PC-9 (cell line): ENCODE measurements around the gene KCNQ1OT1. TPM values are rescaled to one million over a fixed set of nuclear protein-coding genes. Genes with fewer than 3 reads are reported as not detected.

Experiments
- BruUV-seq: library from RNA; stranded (reverse); fragments of 400-500 nt; replicated peaks from 2 replicates; lab custom pipeline; 2021; lab: Mats Ljungman, UMichigan
- CTCF ChIA-PET: fragments of 300-600 bp; sonication (Branson Sonifier 250); formaldehyde crosslinking; loops from one replicate; lab custom pipeline; 2022; ENCODE audit warnings: antibody characterized with exemption; lab: Charles Lee
- POLR2A ChIA-PET: fragments of 300-600 bp; sonication (Branson Sonifier 250); formaldehyde crosslinking; loops from one replicate; lab custom pipeline; 2022; ENCODE audit warnings: antibody characterized with exemption; ENCODE audit not compliant: unreplicated experiment; lab: Charles Lee
- DNase-seq, 2 experiments: peaks; one replicate each; pipeline versions ENCODE4 v3.0.0 to v3.0.0-alpha.2; 2015 to 2022; ENCODE audit warnings: mixed read lengths in 1 of 2
- H2AFZ ChIP-seq: fragments of 200-600 bp; sonication (generic); 2 replicates; pipeline ENCODE4 v1.8.1; 2017; ENCODE audit warnings: antibody characterized with exemption
- H3F3A ChIP-seq: fragments of 200-600 bp; sonication (generic); 2 replicates; pipeline ENCODE4 v1.8.1; 2017; ENCODE audit warnings: antibody characterized with exemption, mild to moderate bottlenecking, low read depth; ENCODE audit not compliant: insufficient read depth
- H3K27ac ChIP-seq: fragments of 200-600 bp; sonication (generic); 2 replicates; pipeline ENCODE4 v1.6.1; 2016; ENCODE audit warnings: mixed run types
- H3K27me3 ChIP-seq: fragments of 200-600 bp; sonication (generic); 2 replicates; pipeline ENCODE4 v1.6.1; 2016; ENCODE audit warnings: low read depth, mixed run types; ENCODE audit not compliant: insufficient read depth
- H3K36me3 ChIP-seq: fragments of 200-600 bp; sonication (generic); 2 replicates; pipeline ENCODE4 v1.6.1; 2016; ENCODE audit warnings: low read depth, mixed run types
- H3K4me1 ChIP-seq: fragments of 200-600 bp; sonication (generic); replicated peaks from 2 replicates; pipeline ENCODE4 v1.6.1; 2016; ENCODE audit warnings: mixed run types; ENCODE audit not compliant: insufficient read depth
- H3K4me2 ChIP-seq: fragments of 200-600 bp; sonication (generic); 2 replicates; pipeline ENCODE4 v1.6.1; 2017; ENCODE audit warnings: mixed run types
- H3K4me3 ChIP-seq: fragments of 200-600 bp; sonication (generic); 2 replicates; pipeline ENCODE4 v1.6.1; 2016; ENCODE audit warnings: mixed run types
- H3K79me2 ChIP-seq: fragments of 200-600 bp; sonication (generic); 2 replicates; pipeline ENCODE4 v1.6.1; 2017; ENCODE audit warnings: low read depth, mixed run types
- H3K9me2 ChIP-seq: fragments of 200-600 bp; sonication (generic); 2 replicates; pipeline ENCODE4 v1.8.1; 2017; ENCODE audit warnings: mild to moderate bottlenecking; ENCODE audit not compliant: insufficient read depth
- H3K9me3 ChIP-seq: fragments of 200-600 bp; sonication (generic); 2 replicates; pipeline ENCODE4 v1.8.1; 2016; ENCODE audit warnings: low read depth; ENCODE audit not compliant: insufficient read depth
- H4K20me1 ChIP-seq: fragments of 200-600 bp; sonication (generic); 2 replicates; pipeline ENCODE4 v1.8.1; 2017; ENCODE audit not compliant: insufficient read depth
- CTCF ChIP-seq: fragments of 200-600 bp; sonication (generic); conservative IDR thresholded peaks from 2 replicates; pipeline ENCODE4 v1.6.1; 2017; ENCODE audit warnings: mixed run types, antibody characterized with exemption, mild to moderate bottlenecking, moderate library complexity
- EZH2 ChIP-seq: fragments of 200-600 bp; sonication (generic); IDR thresholded peaks from 2 replicates; pipeline ENCODE4 v1.8.0; 2017; ENCODE audit warnings: antibody characterized with exemption, low read depth
- intact Hi-C: fragments of 100-400 bp; cut with micrococcal nuclease; formaldehyde crosslinking; loops from one replicate; pipeline ENCODE4 v1.10.0; 2022; ENCODE audit not compliant: unreplicated experiment
- total RNA-seq: library from RNA; stranded (reverse); gene quantifications from 2 replicates; pipeline ENCODE4 v1.2.3, GENCODE V29; 2021

Gene KCNQ1OT1
- total RNA-seq, 1 experiment from 2014 or later = 3.4 TPM

GRCh38 chr11:2581151-2581930 is 118.5 kb downstream of the KCNQ1OT1 start:
- ChIA-PET CTCF (no interaction called here), POLR2A (no interaction called here)
- H3K79me2 ChIP-seq = no peaks in the 10 kb centered on the region
- intact Hi-C loops = no loop called here
- H3K27ac ChIP-seq = no peak overlapping the region
- H3K27me3 ChIP-seq = no peaks in the 10 kb centered on the region
- no peak overlapping the region for H3K4me2 ChIP-seq
- TF ChIP-seq CTCF = no peak
- TF ChIP-seq EZH2 = no peak
- no peaks in the 10 kb centered on the region for H3K9me3 ChIP-seq
- no peak overlapping the region for H2AFZ ChIP-seq
- no peaks in the 10 kb centered on the region for H3K4me1 ChIP-seq
- H3K36me3 ChIP-seq = no peaks in the 10 kb centered on the region
- no peaks in the 10 kb centered on the region for H4K20me1 ChIP-seq
- BruUV-seq = no TSS peak
- H3K9me2 ChIP-seq = no peaks in the 10 kb centered on the region
- no peaks in the 10 kb centered on the region for H3F3A ChIP-seq
- DNase-seq = no peak
- H3K4me3 ChIP-seq = no peak overlapping the region

DNA sequence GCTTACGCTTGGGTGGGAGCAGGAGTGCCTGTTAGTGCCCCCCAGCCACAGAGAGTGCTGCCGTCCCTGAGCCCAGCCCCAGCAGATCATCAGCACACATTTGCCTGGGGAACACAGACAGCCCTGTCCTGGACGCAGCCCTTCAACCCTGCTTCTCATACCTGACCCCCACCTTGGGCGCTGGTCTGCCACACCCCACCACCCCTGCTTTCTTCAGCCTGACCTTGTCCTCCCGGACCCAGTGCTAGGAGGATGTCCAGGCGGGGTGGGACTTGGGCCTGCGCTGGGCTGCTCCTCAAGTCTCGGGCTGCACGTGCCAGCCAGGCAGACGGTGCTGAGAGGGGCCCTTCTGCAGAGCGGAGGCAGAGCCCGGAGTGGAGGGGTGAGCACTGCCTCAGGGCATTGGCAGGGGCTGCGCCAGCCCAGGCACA is 119.2 kb downstream of the KCNQ1OT1 start:
- CTCF ChIA-PET = no interaction called here
- Histone ChIP-seq H3K4me2 (no peak overlapping the region), H3K9me3 (no peaks in the 10 kb centered on the region), H3K36me3 (no peaks in the 10 kb centered on the region), H2AFZ (no peak overlapping the region), H3K27me3 (no peaks in the 10 kb centered on the region), H3K9me2 (no peaks in the 10 kb centered on the region), H3F3A (no peaks in the 10 kb centered on the region), H3K27ac (no peak overlapping the region), H3K79me2 (no peaks in the 10 kb centered on the region), H3K4me3 (no peak overlapping the region), H3K4me1 (no peaks in the 10 kb centered on the region), H4K20me1 (no peaks in the 10 kb centered on the region)
- POLR2A ChIA-PET = no interaction called here
- DNase-seq = no peak
- intact Hi-C loops = no loop called here
- no TSS peak for BruUV-seq
- TF ChIP-seq EZH2 (no peak), CTCF (no peak)

- Histone ChIP-seq H3K79me2 (no peaks in the 10 kb centered on the region), H3F3A (no peaks in the 10 kb centered on the region), H4K20me1 (no peaks in the 10 kb centered on the region), H2AFZ (no peak overlapping the region), H3K4me2 (no peak overlapping the region), H3K27me3 (no peaks in the 10 kb centered on the region), H3K4me1 (no peaks in the 10 kb centered on the region), H3K27ac (no peak overlapping the region), H3K4me3 (no peak overlapping the region), H3K9me2 (no peaks in the 10 kb centered on the region), H3K9me3 (no peaks in the 10 kb centered on the region), H3K36me3 (no peaks in the 10 kb centered on the region)
- CTCF ChIA-PET = no interaction called here
- intact Hi-C loops = no loop called here
- POLR2A ChIA-PET = no interaction called here
- TF ChIP-seq CTCF (no peak), EZH2 (no peak)
- BruUV-seq = no TSS peak
- no peak for DNase-seq
Observed at GRCh38 chr11:2580061-2580421, 119.8 kb downstream of the KCNQ1OT1 start.
